HepG2 (cell line): ENCODE measurements around the gene G6PC3. TPM values are rescaled to one million over a fixed set of nuclear protein-coding genes. Genes with fewer than 3 reads are reported as not detected.

Source experiments
- ATF7 ChIP-seq, 2 experiments: fragments of 450-650 bp in 1 of 2; sonication (generic) in 1 of 2; formaldehyde crosslinking in 1 of 2; IDR thresholded peaks; 2 replicates each; pipeline versions ENCODE4 v1.4.0 to v1.6.1; 2016 to 2020; ENCODE audit warnings: antibody characterized with exemption in 1 of 2, mild to moderate bottlenecking in 1 of 2, missing genetic modification reagents in 1 of 2
- DPF2 ChIP-seq: sonication (generic); formaldehyde crosslinking; IDR thresholded peaks from 2 replicates; pipeline ENCODE4 v1.4.0; 2020; ENCODE audit warnings: mild to moderate bottlenecking, low read depth, missing genetic modification reagents, borderline replicate concordance
- FOXO1 ChIP-seq: sonication (generic); formaldehyde crosslinking; IDR thresholded peaks from 2 replicates; pipeline ENCODE4 v1.4.0; 2020; ENCODE audit warnings: missing genetic modification reagents
- GATA4 ChIP-seq: sonication (generic); IDR thresholded peaks from 2 replicates; pipeline ENCODE4 v1.6.1; 2016; ENCODE audit warnings: antibody characterized with exemption, low read depth, borderline replicate concordance
- NCOA1 ChIP-seq: sonication (generic); formaldehyde crosslinking; IDR thresholded peaks from 2 replicates; pipeline ENCODE4 v1.9.0; 2021; ENCODE audit warnings: missing genetic modification reagents
- PITX1 ChIP-seq: sonication (generic); formaldehyde crosslinking; IDR thresholded peaks from 2 replicates; pipeline ENCODE4 v1.5.1; 2020; ENCODE audit warnings: mild to moderate bottlenecking, missing genetic modification reagents
- PRMT3 ChIP-seq: sonication (generic); formaldehyde crosslinking; IDR thresholded peaks from 2 replicates; pipeline ENCODE4 v1.8.1; 2022; ENCODE audit warnings: low read depth, mild to moderate bottlenecking, moderate library complexity, missing genetic modification reagents, borderline replicate concordance
- RNF2 ChIP-seq: fragments of 450-650 bp; conservative IDR thresholded peaks from 2 replicates; pipeline ENCODE4 v1.6.1; 2016; ENCODE audit warnings: low read depth
- SATB2 ChIP-seq: sonication (generic); formaldehyde crosslinking; IDR thresholded peaks from 2 replicates; pipeline ENCODE4 v1.5.0; 2020; ENCODE audit warnings: missing genetic modification reagents
- TBP ChIP-seq: sonication (generic); formaldehyde crosslinking; IDR thresholded peaks from 2 replicates; pipeline ENCODE4 v1.5.0; 2020; ENCODE audit warnings: missing genetic modification reagents
- TRIM24 ChIP-seq: sonication (generic); formaldehyde crosslinking; IDR thresholded peaks from 2 replicates; pipeline ENCODE4 v1.8.0; 2022; ENCODE audit warnings: mild to moderate bottlenecking, missing genetic modification reagents
- ZBTB8A ChIP-seq: sonication (generic); formaldehyde crosslinking; IDR thresholded peaks from 2 replicates; pipeline ENCODE4 v1.4.0; 2020; ENCODE audit warnings: mild to moderate bottlenecking, low read depth, missing genetic modification reagents, borderline replicate concordance
- ZC3H13 ChIP-seq: sonication (generic); formaldehyde crosslinking; IDR thresholded peaks from 2 replicates; pipeline ENCODE4 v1.8.1; 2023; ENCODE audit warnings: mild to moderate bottlenecking, missing genetic modification reagents, moderate library complexity
- ZNF329 ChIP-seq: sonication (generic); formaldehyde crosslinking; IDR thresholded peaks from 2 replicates; pipeline ENCODE4 v1.9.0; 2021; ENCODE audit warnings: low read depth, mild to moderate bottlenecking, missing genetic modification reagents
- ZNF629 ChIP-seq: sonication (generic); formaldehyde crosslinking; conservative IDR thresholded peaks from 2 replicates; pipeline ENCODE4 v1.5.0; 2020; ENCODE audit warnings: missing genetic modification reagents
- ZNF83 ChIP-seq: sonication (generic); formaldehyde crosslinking; IDR thresholded peaks from 2 replicates; pipeline ENCODE4 v1.4.0; 2020; ENCODE audit warnings: missing genetic modification reagents, mild to moderate bottlenecking, borderline replicate concordance
- polyA plus RNA-seq, 8 experiments: library from polyadenylated mRNA; depleted of rRNA in 3 of 8; stranded (reverse) in 7 of 8; unstranded in 1 of 8; fragments of >200 nt; fragmentation: Illumina TruSeq in 4 of 8; extraction: Trizol in 4 of 8; gene quantifications; 2 replicates each; pipeline versions ENCODE4 v1.2.1 to v1.2.3, GENCODE V29; 2011 to 2016; ENCODE audit warnings: low read depth in 4 of 8, missing spikeins in 1 of 8, mixed read lengths in 1 of 8; ENCODE audit not compliant: insufficient read depth in 1 of 8
- total RNA-seq, 5 experiments: library from RNA; depleted of rRNA; stranded (reverse); fragments of >200 nt; fragmentation: Illumina TruSeq; extraction: Trizol; gene quantifications; 2 replicates each; pipeline ENCODE4 v1.2.3, GENCODE V29; 2016; ENCODE audit warnings: low read depth in 1 of 5
- TF ChIP-seq, protein P1 (sequence below): sonication (generic); formaldehyde crosslinking; IDR thresholded peaks from 2 replicates; pipeline ENCODE4 v1.4.0; 2020; ENCODE audit warnings: missing genetic modification reagents
- TF ChIP-seq, protein P2 (sequence below): sonication (generic); formaldehyde crosslinking; IDR thresholded peaks from 2 replicates; pipeline ENCODE4 v1.5.1; 2020; ENCODE audit warnings: mild to moderate bottlenecking, missing genetic modification reagents, moderate library complexity
- TF ChIP-seq, protein P3 (sequence below): IDR thresholded peaks from 2 replicates; pipeline ENCODE4 v1.6.1; 2016; ENCODE audit warnings: low read depth
- TF ChIP-seq, protein P4 (sequence below): sonication (generic); formaldehyde crosslinking; IDR thresholded peaks from 2 replicates; pipeline ENCODE4 v1.5.0; 2020; ENCODE audit warnings: mild to moderate bottlenecking, missing genetic modification reagents

The G6PC3 gene
- total and polyA plus RNA-seq, 2 of the 13 experiments (the other 11 are each of a cell fraction or from before 2014, with no cell fraction given) = 38.5 to 75.8 TPM

DNA sequence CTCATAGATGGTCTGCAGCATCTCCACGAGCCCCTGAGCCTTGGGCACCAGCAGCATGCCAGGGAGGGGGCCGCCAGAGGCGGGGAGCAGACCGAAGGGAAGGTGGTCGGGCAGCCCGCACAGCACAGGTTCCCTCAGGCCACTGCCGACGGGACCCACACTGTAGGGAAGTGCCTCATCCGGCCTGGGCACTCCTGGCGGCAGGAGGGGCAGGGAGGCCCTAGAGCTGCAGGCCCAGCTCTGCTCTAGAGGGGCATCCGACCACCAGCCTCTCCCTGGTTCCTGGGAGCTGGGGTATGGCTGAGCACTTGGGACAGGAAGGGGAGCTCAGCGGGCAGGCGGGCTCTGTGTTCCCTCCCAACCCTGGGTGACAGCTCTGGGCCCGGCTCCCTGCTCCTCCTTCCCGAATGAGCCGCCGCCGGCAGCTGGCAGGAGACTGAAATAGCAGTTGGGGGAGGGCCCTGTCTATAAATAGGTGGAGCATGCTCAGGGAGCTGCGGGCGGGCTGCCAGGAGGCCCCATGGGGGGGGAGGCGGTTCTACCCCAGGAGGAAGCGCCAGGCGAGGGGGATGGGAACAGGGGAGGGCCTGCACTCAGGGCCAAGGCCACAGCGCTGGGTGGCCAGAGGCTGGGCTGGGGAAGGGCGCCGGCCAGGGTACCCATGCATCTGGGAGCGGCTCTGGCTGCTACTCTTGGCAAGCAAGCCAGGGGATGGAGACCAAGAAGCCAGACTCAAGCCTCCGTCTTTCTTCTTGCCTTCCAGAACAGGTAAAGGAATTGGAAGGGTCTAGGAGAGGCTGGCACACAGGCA lies 40.5 kb downstream of the G6PC3 start (continued):
- TF ChIP-seq ZBTB8A (CRISPR knock-in tag) = 0 out of 2 replicates have a peak, but pooled peaks have one; percentile 55
- TF ChIP-seq ZNF629 (CRISPR knock-in tag) = no peak; the same call in 1 of the 2 replicates
- TF ChIP-seq DPF2 (CRISPR knock-in tag) = peak; percentile 98
- no peak for TF ChIP-seq TRIM24 (CRISPR knock-in tag)
- peak; percentile 95; the same call in 1 of the 2 replicates for TF ChIP-seq ZC3H13 (CRISPR knock-in tag)
- TF ChIP-seq, protein P1, sequence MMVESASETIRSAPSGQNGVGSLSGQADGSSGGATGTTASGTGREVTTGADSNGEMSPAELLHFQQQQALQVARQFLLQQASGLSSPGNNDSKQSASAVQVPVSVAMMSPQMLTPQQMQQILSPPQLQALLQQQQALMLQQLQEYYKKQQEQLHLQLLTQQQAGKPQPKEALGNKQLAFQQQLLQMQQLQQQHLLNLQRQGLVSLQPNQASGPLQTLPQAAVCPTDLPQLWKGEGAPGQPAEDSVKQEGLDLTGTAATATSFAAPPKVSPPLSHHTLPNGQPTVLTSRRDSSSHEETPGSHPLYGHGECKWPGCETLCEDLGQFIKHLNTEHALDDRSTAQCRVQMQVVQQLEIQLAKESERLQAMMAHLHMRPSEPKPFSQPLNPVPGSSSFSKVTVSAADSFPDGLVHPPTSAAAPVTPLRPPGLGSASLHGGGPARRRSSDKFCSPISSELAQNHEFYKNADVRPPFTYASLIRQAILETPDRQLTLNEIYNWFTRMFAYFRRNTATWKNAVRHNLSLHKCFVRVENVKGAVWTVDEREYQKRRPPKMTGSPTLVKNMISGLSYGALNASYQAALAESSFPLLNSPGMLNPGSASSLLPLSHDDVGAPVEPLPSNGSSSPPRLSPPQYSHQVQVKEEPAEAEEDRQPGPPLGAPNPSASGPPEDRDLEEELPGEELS = peak; percentile 97
- TF ChIP-seq ATF7 (IDR thresholded peaks at IDR 0.05) = no peak
- TF ChIP-seq ATF7 (CRISPR knock-in tag; IDR thresholded peaks at IDR 0.05) = peak; percentile 96
- TF ChIP-seq, protein P2, sequence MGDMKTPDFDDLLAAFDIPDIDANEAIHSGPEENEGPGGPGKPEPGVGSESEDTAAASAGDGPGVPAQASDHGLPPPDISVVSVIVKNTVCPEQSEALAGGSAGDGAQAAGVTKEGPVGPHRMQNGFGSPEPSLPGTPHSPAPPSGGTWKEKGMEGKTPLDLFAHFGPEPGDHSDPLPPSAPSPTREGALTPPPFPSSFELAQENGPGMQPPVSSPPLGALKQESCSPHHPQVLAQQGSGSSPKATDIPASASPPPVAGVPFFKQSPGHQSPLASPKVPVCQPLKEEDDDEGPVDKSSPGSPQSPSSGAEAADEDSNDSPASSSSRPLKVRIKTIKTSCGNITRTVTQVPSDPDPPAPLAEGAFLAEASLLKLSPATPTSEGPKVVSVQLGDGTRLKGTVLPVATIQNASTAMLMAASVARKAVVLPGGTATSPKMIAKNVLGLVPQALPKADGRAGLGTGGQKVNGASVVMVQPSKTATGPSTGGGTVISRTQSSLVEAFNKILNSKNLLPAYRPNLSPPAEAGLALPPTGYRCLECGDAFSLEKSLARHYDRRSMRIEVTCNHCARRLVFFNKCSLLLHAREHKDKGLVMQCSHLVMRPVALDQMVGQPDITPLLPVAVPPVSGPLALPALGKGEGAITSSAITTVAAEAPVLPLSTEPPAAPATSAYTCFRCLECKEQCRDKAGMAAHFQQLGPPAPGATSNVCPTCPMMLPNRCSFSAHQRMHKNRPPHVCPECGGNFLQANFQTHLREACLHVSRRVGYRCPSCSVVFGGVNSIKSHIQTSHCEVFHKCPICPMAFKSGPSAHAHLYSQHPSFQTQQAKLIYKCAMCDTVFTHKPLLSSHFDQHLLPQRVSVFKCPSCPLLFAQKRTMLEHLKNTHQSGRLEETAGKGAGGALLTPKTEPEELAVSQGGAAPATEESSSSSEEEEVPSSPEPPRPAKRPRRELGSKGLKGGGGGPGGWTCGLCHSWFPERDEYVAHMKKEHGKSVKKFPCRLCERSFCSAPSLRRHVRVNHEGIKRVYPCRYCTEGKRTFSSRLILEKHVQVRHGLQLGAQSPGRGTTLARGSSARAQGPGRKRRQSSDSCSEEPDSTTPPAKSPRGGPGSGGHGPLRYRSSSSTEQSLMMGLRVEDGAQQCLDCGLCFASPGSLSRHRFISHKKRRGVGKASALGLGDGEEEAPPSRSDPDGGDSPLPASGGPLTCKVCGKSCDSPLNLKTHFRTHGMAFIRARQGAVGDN (CRISPR knock-in tag) = peak; percentile 97
- no peak for TF ChIP-seq RNF2
- no peak for TF ChIP-seq PRMT3 (CRISPR knock-in tag)
- peak; percentile 90 for TF ChIP-seq FOXO1 (CRISPR knock-in tag)
- TF ChIP-seq PITX1 (CRISPR knock-in tag) = peak; percentile 95
- TF ChIP-seq SATB2 (CRISPR knock-in tag) = no peak
- TF ChIP-seq ZNF83 (CRISPR knock-in tag) = peak; percentile 93
- no peak for TF ChIP-seq TBP
- TF ChIP-seq ZNF329 (CRISPR knock-in tag) = no peak; the same call in none of the 2 replicates
- TF ChIP-seq, protein P3, sequence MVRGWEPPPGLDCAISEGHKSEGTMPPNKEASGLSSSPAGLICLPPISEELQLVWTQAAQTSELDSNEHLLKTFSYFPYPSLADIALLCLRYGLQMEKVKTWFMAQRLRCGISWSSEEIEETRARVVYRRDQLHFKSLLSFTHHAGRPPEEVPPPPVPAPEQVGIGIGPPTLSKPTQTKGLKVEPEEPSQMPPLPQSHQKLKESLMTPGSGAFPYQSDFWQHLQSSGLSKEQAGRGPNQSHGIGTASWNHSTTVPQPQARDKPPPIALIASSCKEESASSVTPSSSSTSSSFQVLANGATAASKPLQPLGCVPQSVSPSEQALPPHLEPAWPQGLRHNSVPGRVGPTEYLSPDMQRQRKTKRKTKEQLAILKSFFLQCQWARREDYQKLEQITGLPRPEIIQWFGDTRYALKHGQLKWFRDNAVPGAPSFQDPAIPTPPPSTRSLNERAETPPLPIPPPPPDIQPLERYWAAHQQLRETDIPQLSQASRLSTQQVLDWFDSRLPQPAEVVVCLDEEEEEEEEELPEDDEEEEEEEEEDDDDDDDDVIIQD = peak; percentile 84
- peak; percentile 73; the same call in 1 of the 2 replicates for TF ChIP-seq GATA4
- TF ChIP-seq NCOA1 (CRISPR knock-in tag) = peak; percentile 85; the same call in 1 of the 2 replicates
- TF ChIP-seq, protein P4, sequence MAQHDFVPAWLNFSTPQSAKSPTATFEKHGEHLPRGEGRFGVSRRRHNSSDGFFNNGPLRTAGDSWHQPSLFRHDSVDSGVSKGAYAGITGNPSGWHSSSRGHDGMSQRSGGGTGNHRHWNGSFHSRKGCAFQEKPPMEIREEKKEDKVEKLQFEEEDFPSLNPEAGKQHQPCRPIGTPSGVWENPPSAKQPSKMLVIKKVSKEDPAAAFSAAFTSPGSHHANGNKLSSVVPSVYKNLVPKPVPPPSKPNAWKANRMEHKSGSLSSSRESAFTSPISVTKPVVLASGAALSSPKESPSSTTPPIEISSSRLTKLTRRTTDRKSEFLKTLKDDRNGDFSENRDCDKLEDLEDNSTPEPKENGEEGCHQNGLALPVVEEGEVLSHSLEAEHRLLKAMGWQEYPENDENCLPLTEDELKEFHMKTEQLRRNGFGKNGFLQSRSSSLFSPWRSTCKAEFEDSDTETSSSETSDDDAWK (CRISPR knock-in tag) = no peak
